Measurements from ENCODE around the gene STX11.
"Not testable (repeated sequence)": the region's sequence is repeated elsewhere in the genome, so short reads cannot be mapped to it uniquely, and the experiment has no call there.

STX11 gene

DNA sequence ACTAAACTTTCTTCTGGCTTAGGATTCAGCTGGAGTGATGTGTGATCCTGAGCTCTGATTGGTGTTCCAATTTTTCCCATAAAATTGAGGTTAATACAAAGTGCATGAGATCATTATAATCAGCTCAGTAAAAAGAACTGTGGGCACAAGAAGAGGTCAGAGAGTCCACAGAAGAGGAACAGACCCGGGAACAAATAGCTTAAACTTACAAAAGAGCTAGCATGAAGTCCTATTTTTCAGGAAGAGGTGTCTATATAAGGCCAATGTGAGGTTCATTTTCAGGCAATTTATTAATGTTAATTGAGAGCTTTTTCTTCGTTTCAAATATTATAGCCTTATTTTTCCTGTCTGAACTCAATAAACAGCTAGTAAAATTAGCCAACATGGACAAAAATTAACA lies 26.9 kb upstream of the STX11 start:
- no peak overlapping the region for H3K27ac ChIP-seq (ENCODE audit: low read depth, low read length)
- H3K4me1 ChIP-seq (ENCODE audit: control insufficient read depth in 1 of 2, insufficient read depth in 2 of 2, low read length in 2 of 2), result no peaks in the 10 kb centered on the region
- H3K27me3 ChIP-seq (ENCODE audit: control insufficient read depth in 1 of 2, insufficient read depth in 2 of 2, low read length in 2 of 2), result no peaks in the 10 kb centered on the region
- H3K9me3 ChIP-seq (ENCODE audit: control insufficient read depth in 1 of 2, low read length in 2 of 2), result no peaks in the 10 kb centered on the region
- no peaks in the 10 kb centered on the region for H3K36me3 ChIP-seq (ENCODE audit: control insufficient read depth in 1 of 2, insufficient read depth in 2 of 2, low read length in 2 of 2)
- no peak overlapping the region for H3K9ac ChIP-seq (ENCODE audit: low read depth in 1 of 2, low read length in 2 of 2)
- no peak overlapping the region for H3K4me3 ChIP-seq (ENCODE audit: low read depth in 1 of 2, low read length in 2 of 2)

- H3K9ac ChIP-seq (ENCODE audit: low read depth in 1 of 2, low read length in 2 of 2), result no peak overlapping the region
- H3K27me3 ChIP-seq (ENCODE audit: control insufficient read depth in 1 of 2, insufficient read depth in 2 of 2, low read length in 2 of 2), result no peaks in the 10 kb centered on the region
- H3K4me3 ChIP-seq (ENCODE audit: low read depth in 1 of 2, low read length in 2 of 2), result no peak overlapping the region
- H3K9me3 ChIP-seq (ENCODE audit: control insufficient read depth in 1 of 2, low read length in 2 of 2), result no peaks in the 10 kb centered on the region
- no peaks in the 10 kb centered on the region for H3K36me3 ChIP-seq (ENCODE audit: control insufficient read depth in 1 of 2, insufficient read depth in 2 of 2, low read length in 2 of 2)
- H3K27ac ChIP-seq (ENCODE audit: low read depth, low read length), result no peak overlapping the region
- no peaks in the 10 kb centered on the region for H3K4me1 ChIP-seq (ENCODE audit: control insufficient read depth in 1 of 2, insufficient read depth in 2 of 2, low read length in 2 of 2)
Measured at GRCh38 chr6:144123836-144124235, 26.5 kb upstream of the STX11 start.

GRCh38 chr6:144127097-144127496 lies 23.2 kb upstream of the STX11 start:
- Histone ChIP-seq H3K9me3 (ENCODE audit: control insufficient read depth in 1 of 2, low read length in 2 of 2) (no peaks in the 10 kb centered on the region), H3K36me3 (ENCODE audit: control insufficient read depth in 1 of 2, insufficient read depth in 2 of 2, low read length in 2 of 2) (no peaks in the 10 kb centered on the region), H3K4me3 (ENCODE audit: low read depth in 1 of 2, low read length in 2 of 2) (no peak overlapping the region), H3K4me1 (ENCODE audit: control insufficient read depth in 1 of 2, insufficient read depth in 2 of 2, low read length in 2 of 2) (no peaks in the 10 kb centered on the region), H3K9ac (ENCODE audit: low read depth in 1 of 2, low read length in 2 of 2) (no peak overlapping the region), H3K27me3 (ENCODE audit: control insufficient read depth in 1 of 2, insufficient read depth in 2 of 2, low read length in 2 of 2) (no peaks in the 10 kb centered on the region), H3K27ac (ENCODE audit: low read depth, low read length) (no peak overlapping the region)

DNA sequence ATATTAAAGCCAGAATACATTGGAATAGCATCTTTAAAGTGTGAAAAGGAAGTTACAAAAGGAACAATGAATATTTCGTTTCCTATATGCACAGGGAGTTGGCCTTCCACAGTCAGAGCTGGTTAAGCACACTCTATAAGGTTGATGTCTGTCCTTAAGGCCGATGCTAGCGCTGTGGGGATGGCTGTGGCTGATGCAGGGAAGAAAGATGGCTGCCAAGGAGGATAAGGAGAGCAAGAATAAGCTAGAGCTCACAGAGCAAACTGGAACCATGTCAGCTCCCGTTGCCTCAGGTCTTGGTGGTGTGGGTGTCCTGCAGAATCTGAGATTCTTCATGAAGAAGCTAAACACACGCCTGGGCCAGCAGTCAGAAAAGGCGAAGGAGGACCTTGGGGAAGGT lies 20.8 kb upstream of the STX11 start:
- no peaks in the 10 kb centered on the region for H3K4me1 ChIP-seq (ENCODE audit: control insufficient read depth in 1 of 2, insufficient read depth in 2 of 2, low read length in 2 of 2)
- H3K27me3 ChIP-seq (ENCODE audit: control insufficient read depth in 1 of 2, insufficient read depth in 2 of 2, low read length in 2 of 2), result no peaks in the 10 kb centered on the region
- no peak overlapping the region for H3K27ac ChIP-seq (ENCODE audit: low read depth, low read length)
- no peaks in the 10 kb centered on the region for H3K9me3 ChIP-seq (ENCODE audit: control insufficient read depth in 1 of 2, low read length in 2 of 2)
- H3K36me3 ChIP-seq (ENCODE audit: control insufficient read depth in 1 of 2, insufficient read depth in 2 of 2, low read length in 2 of 2), result no peaks in the 10 kb centered on the region
- H3K9ac ChIP-seq (ENCODE audit: low read depth in 1 of 2, low read length in 2 of 2), result no peak overlapping the region
- no peak overlapping the region for H3K4me3 ChIP-seq (ENCODE audit: low read depth in 1 of 2, low read length in 2 of 2)

GRCh38 chr6:144131248-144131709 lies 19.0 kb upstream of the STX11 start:
- Histone ChIP-seq H3K9ac (ENCODE audit: low read depth in 1 of 2, low read length in 2 of 2) (no peak overlapping the region), H3K27ac (ENCODE audit: low read depth, low read length) (no peak overlapping the region), H3K9me3 (ENCODE audit: control insufficient read depth in 1 of 2, low read length in 2 of 2) (no peaks in the 10 kb centered on the region), H3K27me3 (ENCODE audit: control insufficient read depth in 1 of 2, insufficient read depth in 2 of 2, low read length in 2 of 2) (no peaks in the 10 kb centered on the region), H3K4me1 (ENCODE audit: control insufficient read depth in 1 of 2, insufficient read depth in 2 of 2, low read length in 2 of 2) (no peaks in the 10 kb centered on the region), H3K4me3 (ENCODE audit: low read depth in 1 of 2, low read length in 2 of 2) (no peak overlapping the region), H3K36me3 (ENCODE audit: control insufficient read depth in 1 of 2, insufficient read depth in 2 of 2, low read length in 2 of 2) (no peaks in the 10 kb centered on the region)

DNA sequence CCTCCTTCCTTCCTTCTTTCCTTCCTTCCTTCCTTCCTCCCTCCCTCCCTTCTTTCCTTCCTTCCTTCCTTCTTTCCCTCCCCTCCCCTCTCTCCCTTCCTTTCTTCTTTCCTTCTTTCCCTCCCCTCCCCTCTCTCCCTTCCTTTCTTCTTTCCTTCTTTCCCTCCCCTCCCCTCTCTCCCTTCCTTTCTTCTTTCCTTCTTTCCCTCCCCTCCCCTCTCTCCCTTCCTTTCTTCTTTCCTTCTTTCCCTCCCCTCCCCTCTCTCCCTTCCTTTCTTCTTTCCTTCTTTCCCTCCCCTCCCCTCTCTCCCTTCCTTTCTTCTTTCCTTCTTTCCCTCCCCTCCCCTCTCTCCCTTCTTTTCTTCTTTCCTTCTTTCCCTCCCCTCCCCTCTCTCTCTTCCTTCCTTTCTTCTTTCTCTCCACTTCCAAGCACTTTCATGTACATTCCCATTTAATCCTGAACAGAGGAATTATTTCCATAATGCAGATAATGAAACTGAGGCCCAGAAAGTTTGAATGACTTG lies 18.1 kb upstream of the STX11 start:
- not testable (repeated sequence) for H3K27me3 ChIP-seq (ENCODE audit: control insufficient read depth in 1 of 2, insufficient read depth in 2 of 2, low read length in 2 of 2); H3K27ac ChIP-seq (ENCODE audit: low read depth, low read length); H3K4me3 ChIP-seq (ENCODE audit: low read depth in 1 of 2, low read length in 2 of 2); H3K4me1 ChIP-seq (ENCODE audit: control insufficient read depth in 1 of 2, insufficient read depth in 2 of 2, low read length in 2 of 2); H3K9ac ChIP-seq (ENCODE audit: low read depth in 1 of 2, low read length in 2 of 2); H3K9me3 ChIP-seq (ENCODE audit: control insufficient read depth in 1 of 2, low read length in 2 of 2); H3K36me3 ChIP-seq (ENCODE audit: control insufficient read depth in 1 of 2, insufficient read depth in 2 of 2, low read length in 2 of 2)

DNA sequence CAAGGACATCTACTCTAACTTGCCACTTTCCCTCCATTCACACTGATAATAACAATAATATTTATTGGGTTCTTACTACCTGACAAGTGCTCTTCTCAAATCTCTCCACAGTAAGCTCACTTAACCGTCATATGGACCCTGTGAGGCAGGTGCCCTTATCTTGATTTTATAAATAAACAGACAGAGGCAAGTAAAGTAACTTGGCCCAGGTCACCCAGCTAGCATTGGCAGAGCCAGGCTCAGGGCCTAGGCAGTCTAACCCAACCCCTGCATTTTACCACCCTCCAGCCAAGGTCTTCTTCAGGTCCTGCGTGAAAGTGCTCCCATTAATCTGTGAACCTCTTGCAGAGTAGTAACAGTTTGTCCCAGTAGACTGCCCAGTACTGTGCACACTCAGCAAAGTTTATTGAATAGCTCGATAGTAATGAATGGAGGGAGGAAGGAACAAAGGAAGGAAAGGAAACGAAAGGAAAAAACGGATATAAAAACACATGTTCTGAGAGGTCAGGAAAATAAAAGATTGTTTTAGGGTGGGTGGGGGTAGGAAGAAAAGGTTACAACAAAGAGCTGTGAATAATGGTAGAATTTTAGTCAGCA lies 17.0 kb upstream of the STX11 start:
- Histone ChIP-seq H3K27ac (ENCODE audit: low read depth, low read length) (no peak overlapping the region), H3K4me1 (ENCODE audit: control insufficient read depth in 1 of 2, insufficient read depth in 2 of 2, low read length in 2 of 2) (no peaks in the 10 kb centered on the region)

GRCh38 chr6:144134176-144134575 lies 16.1 kb upstream of the STX11 start:
- H3K27me3 ChIP-seq (ENCODE audit: control insufficient read depth in 1 of 2, insufficient read depth in 2 of 2, low read length in 2 of 2), result no peaks in the 10 kb centered on the region
- no peak overlapping the region for H3K4me3 ChIP-seq (ENCODE audit: low read depth in 1 of 2, low read length in 2 of 2)

More for the DNA sequence above, 17.0 kb upstream of the STX11 start:
- Histone ChIP-seq H3K9me3 (ENCODE audit: control insufficient read depth in 1 of 2, low read length in 2 of 2) (no peaks in the 10 kb centered on the region), H3K27me3 (ENCODE audit: control insufficient read depth in 1 of 2, insufficient read depth in 2 of 2, low read length in 2 of 2) (no peaks in the 10 kb centered on the region), H3K4me3 (ENCODE audit: low read depth in 1 of 2, low read length in 2 of 2) (no peak overlapping the region), H3K9ac (ENCODE audit: low read depth in 1 of 2, low read length in 2 of 2) (no peak overlapping the region), H3K36me3 (ENCODE audit: control insufficient read depth in 1 of 2, insufficient read depth in 2 of 2, low read length in 2 of 2) (no peaks in the 10 kb centered on the region)

GRCh38 chr6:144134737-144135136 lies 15.6 kb upstream of the STX11 start:
- Histone ChIP-seq H3K27ac (ENCODE audit: low read depth, low read length) (no peak overlapping the region), H3K9ac (ENCODE audit: low read depth in 1 of 2, low read length in 2 of 2) (no peak overlapping the region), H3K36me3 (ENCODE audit: control insufficient read depth in 1 of 2, insufficient read depth in 2 of 2, low read length in 2 of 2) (no peaks in the 10 kb centered on the region), H3K27me3 (ENCODE audit: control insufficient read depth in 1 of 2, insufficient read depth in 2 of 2, low read length in 2 of 2) (no peaks in the 10 kb centered on the region), H3K4me3 (ENCODE audit: low read depth in 1 of 2, low read length in 2 of 2) (no peak overlapping the region), H3K4me1 (ENCODE audit: control insufficient read depth in 1 of 2, insufficient read depth in 2 of 2, low read length in 2 of 2) (no peaks in the 10 kb centered on the region), H3K9me3 (ENCODE audit: control insufficient read depth in 1 of 2, low read length in 2 of 2) (no peaks in the 10 kb centered on the region)

More at GRCh38 chr6:144134176-144134575, 16.1 kb upstream of the STX11 start:
- Histone ChIP-seq H3K9me3 (ENCODE audit: control insufficient read depth in 1 of 2, low read length in 2 of 2) (no peaks in the 10 kb centered on the region), H3K36me3 (ENCODE audit: control insufficient read depth in 1 of 2, insufficient read depth in 2 of 2, low read length in 2 of 2) (no peaks in the 10 kb centered on the region), H3K27ac (ENCODE audit: low read depth, low read length) (no peak overlapping the region), H3K9ac (ENCODE audit: low read depth in 1 of 2, low read length in 2 of 2) (no peak overlapping the region), H3K4me1 (ENCODE audit: control insufficient read depth in 1 of 2, insufficient read depth in 2 of 2, low read length in 2 of 2) (no peaks in the 10 kb centered on the region)

GRCh38 chr6:144138542-144138941 lies 11.8 kb upstream of the STX11 start:
- Histone ChIP-seq H3K36me3 (ENCODE audit: control insufficient read depth in 1 of 2, insufficient read depth in 2 of 2, low read length in 2 of 2) (no peaks in the 10 kb centered on the region), H3K9ac (ENCODE audit: low read depth in 1 of 2, low read length in 2 of 2) (no peak overlapping the region), H3K9me3 (ENCODE audit: control insufficient read depth in 1 of 2, low read length in 2 of 2) (no peaks in the 10 kb centered on the region), H3K27ac (ENCODE audit: low read depth, low read length) (no peak overlapping the region), H3K4me3 (ENCODE audit: low read depth in 1 of 2, low read length in 2 of 2) (no peak overlapping the region), H3K4me1 (ENCODE audit: control insufficient read depth in 1 of 2, insufficient read depth in 2 of 2, low read length in 2 of 2) (no peaks in the 10 kb centered on the region), H3K27me3 (ENCODE audit: control insufficient read depth in 1 of 2, insufficient read depth in 2 of 2, low read length in 2 of 2) (no peaks in the 10 kb centered on the region)

Data from duodenal mucosa (tissue), 2 donors.